Activated gamma-delta T cell treated with Interleukin-2 at 50 U/mL for 16 hours (primary cell): Measurements from ENCODE around the gene RAVER2.
A peak's percentile ranks its signal among the peaks of the same experiment; 100 is the strongest.

ENCODE experiments used
- DNase-seq: peaks from one replicate; pipeline ENCODE4 v3.0.0-alpha.2; 2020

RAVER2 gene

DNA sequence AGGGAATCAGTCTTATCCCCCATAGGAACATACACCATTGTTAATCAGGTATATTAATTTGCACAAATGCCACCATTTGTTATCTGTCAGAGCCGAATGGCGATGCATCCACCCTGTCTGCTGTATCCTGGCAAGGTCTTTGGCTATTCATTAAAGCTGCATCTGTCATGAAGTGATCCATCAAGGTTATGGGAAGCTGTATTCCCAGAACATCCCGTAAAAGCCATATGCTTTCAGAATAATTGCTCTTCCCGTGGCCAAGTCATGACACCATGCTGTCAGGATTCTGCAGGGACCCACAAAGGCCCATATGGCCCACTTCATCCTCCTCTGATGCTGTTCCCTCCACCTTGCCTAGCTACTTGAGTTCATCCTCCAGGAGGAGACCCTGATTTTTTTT lies 103.9 kb downstream of the RAVER2 start:
- DNase-seq: no peak

DNA sequence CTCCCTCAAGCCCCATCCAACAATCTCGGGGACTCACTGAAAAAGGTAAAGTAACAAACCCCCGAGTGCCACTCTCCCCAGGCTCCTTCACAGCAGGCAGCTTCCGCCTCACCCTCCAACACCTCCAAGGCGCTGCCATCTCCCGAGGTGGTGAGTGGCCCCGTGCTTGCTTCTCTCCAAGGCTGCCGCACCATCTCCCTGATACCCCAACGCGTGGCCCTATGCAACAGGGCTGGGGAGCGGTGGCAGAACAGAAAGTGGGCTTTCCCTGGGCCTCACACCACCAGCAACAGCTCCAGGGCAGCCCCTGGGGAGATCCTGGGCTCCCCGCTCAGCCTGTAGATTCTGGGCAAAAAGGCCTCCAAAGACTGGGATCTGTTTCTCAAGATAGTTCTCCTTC lies 105.1 kb downstream of the RAVER2 start:
- no peak for DNase-seq

DNA sequence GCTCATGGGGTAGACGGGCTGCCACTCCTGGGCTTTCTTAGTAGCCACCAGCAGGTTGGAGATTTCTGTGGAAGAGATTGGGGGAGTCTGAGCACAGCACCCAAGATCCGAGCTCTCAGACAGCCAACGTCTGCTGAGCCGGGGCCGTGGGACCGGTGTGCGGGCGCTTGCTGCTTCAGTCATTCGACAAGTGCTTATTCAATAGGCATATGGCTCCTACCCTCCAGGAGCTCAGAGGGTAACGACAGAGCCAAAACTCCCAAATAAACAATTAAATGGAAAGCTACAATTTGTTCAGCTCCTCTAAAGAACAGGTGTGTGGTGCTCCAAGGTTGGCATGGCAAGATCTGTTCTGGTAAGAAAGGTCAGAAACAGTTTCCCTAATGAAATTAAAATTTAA lies 106.0 kb downstream of the RAVER2 start:
- DNase-seq: no peak

DNA sequence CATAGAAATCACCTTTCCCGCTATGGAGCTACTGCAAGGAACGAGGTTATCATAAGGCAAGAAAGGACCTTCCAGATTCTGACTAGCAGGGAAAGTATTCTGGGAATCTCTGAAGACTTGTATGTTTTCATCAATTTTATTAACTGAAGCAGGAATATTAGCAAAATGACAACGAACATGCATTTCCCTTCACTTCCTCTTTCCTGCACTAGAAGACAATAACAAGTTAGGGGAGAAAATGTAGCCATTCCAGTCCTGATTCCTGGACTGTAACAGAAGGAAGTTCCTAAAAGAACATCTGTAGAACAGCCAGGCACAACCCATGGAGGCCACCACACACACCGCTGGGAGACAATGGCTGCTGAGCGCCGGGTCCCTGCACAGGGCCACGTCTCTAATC lies 106.8 kb downstream of the RAVER2 start:
- DNase-seq: no peak

DNA sequence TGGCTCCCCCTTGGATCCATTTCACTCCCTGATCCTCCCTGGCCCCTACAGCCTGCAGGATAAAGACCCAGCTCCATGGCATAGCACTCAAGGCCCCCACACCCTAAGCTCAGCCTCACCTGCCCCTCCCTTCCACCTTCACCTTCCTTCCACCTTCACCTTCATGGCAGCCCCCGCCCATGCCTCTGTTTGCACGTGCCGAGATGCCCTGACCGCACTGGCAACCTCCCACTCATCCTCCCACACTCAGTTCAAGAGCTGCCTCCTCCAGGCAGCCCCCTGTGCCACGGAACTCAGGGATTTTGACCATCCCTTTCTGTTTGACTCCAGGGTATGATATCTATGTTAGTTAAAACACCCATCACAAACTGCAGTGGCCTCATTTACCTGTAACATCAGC lies 109.8 kb downstream of the RAVER2 start:
- no peak for DNase-seq

DNA sequence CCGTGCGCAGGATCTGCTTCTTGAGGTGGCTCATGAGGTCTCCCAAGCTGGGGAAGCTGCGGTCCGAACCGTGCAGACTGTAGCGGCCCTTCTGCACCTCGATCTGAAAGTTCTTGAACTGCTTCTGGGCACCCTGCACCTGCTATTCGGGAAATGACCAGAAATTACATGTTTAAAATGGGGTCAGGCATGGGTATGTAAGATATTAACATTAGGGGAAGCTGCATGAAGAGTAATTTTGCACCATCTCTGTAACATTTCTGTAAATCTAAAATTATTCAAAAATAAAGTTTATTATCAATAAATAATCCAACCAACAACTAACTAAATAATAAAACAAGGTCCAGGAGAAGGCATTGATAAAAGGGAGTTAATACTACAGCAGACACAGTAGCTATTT lies 110.7 kb downstream of the RAVER2 start:
- DNase-seq: no peak

DNA sequence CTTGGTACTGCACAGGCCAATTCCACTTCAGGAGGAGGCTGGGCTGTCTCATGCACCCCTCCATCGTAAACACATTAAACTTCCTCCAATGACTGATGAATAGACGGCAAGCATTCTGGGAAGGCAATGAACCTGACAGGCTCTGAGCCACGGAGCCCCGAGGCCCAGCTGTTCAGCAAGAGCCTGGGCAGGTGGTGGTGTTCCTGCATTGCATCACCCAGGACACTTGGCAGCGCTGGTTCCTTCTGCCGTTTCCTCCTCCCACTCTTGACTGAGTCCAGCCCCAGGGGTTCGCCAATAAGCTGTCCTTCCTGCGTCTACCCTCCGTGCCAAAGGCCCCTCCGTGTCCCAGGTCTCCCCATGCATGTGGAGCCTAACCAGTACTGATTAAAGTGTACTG lies 111.7 kb downstream of the RAVER2 start:
- DNase-seq: no peak

DNA sequence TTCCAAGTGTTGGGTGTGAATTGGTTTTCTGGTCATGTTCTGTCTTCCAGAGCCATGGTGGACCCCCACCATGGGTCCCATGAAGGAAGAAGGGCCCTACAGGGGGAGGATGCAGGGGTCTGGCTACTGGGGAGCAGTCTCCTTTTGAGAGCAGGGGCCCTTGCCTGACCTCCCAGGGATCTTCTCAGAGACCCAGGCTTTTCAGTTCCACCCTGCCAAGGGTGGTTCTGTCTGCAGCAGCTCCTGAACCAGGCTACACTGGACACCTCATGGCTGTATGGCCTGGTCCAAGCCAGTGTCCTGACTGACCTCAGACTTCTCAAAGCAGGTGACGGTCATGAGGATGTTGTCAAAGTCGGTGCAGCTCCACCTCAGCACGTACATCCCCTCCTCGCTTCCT lies 112.5 kb downstream of the RAVER2 start:
- no peak for DNase-seq

DNA sequence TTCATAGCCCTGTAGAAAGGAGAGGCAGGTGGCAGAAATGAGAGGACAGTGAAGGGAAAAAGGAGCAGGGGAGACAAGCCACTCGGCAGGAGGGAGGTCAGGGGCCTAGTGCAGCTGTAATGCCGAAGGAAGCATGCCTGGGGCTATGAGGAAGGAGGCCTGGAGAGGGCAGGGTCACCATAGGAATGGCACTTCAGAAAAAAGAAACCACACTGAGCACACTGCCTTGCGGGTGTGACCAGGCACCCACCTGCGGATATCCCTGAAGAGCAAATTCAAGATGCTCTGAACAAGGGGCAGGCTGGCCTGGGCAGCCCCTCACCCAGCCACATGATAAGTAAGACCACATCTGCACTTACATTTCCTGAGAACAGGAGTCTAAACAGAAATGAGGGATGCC lies 116.7 kb downstream of the RAVER2 start:
- DNase-seq: no peak

DNA sequence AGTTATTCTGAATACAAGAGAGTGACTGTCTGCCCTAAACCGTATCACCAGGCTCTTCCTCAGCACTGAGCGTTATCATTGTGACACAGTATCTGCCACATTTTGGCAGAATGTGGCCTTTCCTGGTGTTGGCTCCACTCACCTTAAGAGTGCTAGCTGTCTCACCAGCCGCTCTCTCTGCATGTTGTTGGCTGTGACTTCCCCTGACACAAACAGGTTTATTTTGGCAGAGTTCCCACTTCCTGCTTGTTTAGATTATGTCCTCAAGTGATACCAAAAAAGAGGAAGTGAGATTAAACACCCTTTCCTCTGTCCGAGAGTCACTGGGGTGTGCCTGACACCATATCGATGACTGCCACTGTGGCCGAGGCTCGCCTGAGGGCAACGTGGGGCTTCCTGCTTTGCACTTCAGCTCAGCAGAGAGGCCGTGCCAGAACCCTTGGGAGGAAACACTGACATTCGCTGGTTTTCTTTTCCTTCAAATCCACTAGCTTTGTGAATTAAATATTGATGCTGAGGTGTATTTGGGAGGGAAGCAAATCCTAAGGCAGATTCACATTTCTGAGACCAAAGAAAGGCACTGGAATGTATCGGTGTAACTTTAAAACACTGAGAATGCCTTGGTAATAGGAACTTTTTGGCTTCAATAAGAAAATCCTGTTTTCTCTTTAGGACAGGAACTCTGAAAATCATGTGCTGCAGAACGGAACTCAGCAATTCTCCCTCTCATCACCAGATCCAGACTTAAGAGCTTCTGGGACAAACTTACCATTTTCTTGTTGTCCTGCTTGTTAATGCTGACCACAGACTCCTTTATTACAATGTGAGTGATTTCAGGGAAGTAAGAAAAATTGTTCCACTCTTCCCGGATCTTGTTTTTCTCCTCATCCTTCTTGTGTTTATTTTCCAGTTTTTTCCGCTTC lies 119.4 kb downstream of the RAVER2 start:
- peak; percentile 50 for DNase-seq

DNA sequence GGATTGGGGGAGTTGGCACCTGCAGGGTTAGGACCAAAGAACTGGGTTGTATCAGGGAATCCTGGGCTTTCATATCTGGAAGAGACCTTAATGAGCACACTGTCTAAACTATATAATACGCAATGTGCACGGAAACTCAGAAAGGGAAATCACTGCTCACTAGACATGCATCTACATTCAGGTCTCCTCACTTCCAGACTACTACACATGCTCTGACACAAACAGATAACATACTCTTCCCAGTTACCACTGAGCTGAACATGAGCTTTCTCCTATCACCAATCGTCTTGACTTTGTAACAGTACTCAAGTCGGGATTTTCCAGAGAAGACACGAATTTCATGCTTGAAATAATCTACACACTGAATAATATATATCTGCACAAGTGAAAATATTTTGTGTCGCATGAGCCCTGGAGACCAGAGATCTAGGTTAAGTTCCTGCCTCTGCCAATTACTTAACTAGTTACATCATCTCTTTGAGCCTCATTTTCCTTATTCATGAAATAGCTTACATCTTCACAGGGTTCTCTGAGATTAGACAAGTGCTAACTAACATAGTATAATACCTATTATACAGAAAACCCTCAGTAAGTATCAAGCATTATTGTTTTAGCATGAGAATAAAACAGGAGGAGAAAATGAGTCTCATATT lies 120.4 kb downstream of the RAVER2 start:
- no peak for DNase-seq

DNA sequence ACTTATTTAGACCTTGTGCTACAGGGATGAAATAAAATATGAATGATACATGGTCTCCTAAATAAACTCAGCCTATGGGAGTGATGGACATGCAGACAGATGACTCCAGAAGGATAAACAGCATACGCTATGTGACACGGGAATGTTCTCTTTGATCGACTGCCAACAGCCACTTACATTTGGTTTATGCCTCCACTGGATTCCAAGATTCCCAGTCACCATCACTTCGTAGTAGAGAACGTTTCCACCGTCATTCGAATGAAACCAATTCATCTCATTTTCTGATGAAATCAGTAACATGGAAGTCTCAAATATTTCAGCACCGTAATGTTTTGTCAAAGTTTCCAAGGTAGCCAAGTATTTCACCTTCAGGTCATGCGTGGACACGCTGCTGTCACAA lies 121.8 kb downstream of the RAVER2 start:
- DNase-seq: no peak

DNA sequence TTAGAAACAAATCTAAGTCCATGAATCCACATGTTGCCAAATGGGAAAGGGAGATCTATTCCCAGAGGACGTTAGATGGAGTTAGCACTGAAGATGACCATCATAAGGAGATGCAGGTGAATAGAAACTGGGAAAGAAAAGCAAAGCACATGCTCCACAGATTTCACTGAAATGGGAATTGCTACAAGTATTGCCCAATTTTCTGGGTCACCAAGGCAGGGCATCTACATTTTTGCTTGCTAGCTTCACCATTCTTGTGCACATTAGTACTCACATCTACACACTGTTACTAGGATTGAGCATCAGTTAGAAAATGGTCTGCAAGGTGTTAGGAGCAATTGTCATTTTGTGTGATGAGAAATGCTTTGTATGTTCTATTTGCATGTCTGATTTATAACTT lies 122.4 kb downstream of the RAVER2 start:
- DNase-seq: no peak

DNA sequence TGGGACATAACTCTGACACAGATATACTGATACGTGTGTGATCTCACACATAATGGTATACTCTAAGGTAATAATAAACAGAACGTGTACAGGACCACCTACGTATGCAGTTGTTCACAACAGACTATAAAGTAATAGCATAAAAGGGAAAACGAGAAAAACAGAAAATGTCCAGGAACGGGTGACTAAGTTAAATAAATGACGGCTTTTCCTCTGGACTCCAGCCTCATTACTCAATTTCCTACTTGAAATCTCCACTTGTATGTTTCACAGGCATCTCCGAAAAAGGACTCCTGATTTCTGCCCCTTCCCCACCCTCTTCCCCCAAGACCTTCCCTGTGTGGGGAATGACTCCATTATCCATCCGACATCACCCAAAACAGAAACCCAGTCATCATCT lies 126.4 kb downstream of the RAVER2 start:
- DNase-seq: no peak

DNA sequence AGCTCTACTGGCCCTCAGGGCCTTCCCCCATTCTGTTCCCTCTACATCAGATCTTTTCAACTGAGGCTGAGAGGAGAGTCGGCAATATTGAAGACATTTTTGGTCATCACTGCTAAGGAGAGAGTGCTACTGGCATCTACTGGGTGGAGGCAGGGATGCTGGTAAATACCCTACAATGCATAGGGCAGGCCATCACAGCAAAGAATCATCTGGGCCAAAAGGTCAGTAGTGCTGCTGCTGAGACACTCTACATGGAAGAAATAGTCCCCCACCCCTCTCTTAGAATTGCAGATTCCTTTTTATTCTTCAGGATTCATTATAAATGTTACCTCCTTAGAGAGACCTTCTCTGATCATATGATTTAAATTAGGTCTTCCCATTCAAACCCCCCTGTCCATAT lies 127.2 kb downstream of the RAVER2 start:
- DNase-seq: no peak

DNA sequence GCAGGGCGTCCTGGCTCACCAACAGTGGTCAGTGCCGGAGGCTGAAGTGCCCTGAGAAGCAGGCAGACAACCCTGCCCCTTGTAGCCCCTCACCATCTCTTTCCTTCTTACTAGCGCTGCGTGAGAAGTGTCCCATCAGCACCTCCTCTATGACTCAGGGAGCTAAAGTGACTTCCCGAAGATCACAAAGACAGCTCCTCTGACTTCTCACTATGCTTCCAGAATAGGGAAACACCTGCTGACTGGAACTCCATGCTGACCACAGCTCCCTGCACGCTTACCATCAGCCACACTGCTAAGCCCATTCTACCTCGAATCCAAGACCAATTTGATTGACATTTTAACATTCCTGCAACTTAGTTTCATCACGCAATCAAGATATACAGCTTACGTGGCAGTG lies 128.7 kb downstream of the RAVER2 start:
- no peak for DNase-seq

DNA sequence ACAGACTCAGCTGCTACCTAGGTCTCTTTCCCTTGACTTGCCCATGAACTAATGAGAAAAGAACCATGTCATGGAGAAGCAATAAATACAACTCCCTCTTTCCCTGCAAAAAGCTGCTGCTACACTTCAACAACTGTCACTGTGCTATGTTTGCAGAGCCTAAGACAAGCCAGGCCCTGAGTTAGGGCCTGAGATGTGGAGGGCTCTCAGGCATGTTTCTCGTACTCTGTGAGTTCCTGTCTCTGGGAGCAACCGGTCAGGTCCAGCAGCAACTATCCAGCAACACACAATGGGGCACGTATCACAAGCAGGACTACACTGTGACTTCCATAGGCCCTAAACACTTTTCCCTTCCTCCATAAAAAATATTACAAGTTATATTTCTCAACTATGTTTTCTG lies 129.8 kb downstream of the RAVER2 start:
- no peak for DNase-seq

DNA sequence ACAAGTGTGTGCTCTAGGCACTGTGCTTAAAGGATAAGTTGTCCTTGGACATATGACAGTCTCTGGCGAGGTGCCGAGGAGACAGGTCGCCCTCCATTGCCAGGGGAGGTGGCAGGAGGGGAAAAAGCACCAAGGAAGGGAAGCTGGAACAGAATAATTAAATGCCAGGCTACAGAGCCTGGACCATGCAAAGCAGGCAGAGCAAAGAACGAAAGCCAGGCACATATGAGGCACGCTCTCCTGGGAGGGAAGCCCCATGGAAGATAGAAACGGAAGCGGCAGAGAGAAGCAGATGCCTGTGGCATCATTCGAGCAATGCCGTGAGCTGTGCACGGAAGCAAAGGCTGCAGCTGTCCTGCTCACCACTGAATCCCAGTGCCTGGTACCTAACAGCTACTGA lies 130.2 kb downstream of the RAVER2 start:
- no peak for DNase-seq

DNA sequence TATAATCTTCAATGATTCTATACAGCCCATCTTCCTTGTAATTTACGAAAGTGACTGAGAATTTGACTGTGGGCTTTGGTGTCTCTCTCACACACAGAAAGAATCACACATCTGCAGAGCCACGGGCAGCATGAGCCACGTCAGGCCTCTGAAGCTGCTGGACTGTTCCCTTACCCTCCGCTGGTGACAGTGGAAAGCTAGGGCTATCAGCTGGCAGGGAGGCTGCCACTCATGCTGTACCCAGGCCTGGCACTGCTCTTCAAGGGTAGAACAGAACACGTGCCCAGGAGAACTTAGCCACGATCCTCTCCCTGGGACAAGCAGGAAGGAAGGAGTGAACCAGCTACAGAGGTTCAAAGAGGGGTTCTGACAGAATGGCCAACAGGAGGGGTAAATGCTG lies 130.7 kb downstream of the RAVER2 start:
- no peak for DNase-seq

DNA sequence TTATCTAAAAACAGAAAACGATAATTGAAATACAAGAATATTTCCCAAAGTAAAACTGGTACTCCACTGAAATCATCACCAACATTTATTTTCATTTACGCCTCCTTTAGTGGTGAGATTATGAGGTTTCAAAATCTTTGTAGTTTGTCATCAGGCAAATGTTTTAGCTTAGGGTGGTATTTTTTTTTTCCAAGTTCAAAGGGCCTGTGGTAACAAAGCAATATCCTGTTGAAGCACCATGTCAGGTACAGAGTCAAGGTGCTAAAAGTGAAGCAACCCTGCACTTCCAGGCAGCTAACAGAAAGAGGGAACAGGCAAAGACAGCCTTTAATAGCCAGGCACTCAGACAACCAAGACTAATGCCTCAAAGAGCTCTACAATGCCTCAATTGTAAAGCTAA lies 132.3 kb downstream of the RAVER2 start:
- peak; percentile 38 for DNase-seq

DNA sequence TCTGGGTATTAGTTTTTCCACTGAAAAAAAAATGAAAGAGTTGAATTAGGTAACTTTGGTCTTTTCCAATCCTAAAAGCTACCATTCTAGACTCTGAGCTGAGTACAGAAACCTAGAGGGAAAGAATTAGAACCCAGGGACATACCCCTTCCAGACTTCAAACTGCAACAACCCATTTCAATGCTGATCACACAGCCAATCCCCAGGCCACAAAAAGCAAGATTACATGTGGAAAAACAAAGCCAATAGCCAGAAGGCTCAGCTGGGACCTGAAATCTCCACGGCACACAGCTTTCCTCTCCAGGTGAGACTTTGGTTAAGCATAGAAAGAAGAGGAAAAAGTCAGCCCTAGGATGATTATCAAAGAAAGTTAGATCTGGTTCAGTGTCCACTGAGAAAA lies 132.7 kb downstream of the RAVER2 start:
- DNase-seq: no peak

DNA sequence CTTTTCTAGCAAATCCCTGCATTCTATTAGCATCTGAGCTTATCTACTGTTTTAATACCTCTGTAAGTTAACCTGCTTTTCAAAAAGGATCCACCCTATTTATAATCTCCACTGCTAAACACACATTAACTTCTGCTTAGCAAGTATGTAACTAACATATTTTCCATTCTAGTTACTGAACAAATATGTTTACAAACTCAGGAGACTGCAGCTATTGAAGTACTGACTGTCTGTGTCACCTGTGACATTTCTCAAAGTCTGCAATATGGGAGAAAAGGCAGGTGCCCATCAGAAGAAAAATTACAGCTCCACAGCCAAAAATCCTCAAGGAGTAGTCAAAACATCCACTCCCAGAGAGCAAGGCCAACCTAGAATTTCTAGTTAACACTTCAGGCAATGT lies 133.2 kb downstream of the RAVER2 start:
- DNase-seq: no peak

DNA sequence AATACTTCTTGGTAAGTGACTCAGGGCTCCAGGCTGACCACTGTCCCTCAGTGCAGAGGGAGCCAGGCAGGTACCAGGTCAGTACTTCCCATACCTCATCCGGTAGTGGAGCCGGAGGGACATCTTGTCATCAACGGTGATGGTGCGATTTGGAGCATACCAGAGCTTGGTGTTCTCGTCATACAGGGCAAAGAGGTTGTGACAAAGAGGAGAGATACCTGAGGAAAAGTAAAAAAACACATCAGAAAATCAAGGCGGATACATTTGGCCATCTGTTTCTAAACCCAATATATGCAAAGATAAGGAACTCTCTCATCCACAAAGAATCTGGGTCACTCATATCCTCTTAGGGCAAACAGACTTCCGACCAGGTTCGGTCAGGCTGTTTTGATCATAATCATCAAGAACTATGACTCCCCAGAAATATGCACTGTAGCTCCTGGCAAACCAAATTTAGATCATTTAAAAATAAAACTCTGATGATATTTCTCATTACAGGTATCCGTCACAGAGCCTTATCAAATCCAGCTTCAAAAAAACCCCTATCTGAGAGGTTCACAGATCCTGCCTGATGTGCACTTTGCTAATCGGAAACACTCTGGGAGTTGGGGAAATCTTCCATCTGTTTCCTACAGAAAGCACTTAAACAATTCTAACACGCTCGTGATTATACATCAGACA lies 134.2 kb downstream of the RAVER2 start:
- no peak for DNase-seq

DNA sequence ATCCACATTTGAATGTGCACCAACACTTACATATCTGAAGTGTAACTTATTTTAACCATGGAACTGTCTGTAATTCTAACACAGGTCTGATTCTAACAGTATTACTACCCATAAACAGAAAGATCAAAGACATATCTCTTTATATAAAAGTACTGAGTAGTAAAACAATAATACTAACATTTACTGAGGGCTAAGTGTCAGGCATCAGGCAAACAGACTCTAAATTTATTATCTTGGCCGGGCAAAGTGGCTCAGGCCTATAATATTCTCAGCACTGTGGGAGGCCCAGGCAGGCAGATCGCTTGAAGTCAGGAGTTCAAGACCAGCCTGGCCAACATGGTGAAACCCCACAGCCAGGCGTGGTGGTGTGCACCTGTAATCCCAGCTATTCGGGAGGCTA lies 135.6 kb downstream of the RAVER2 start:
- DNase-seq: no peak
